Measurements from ENCODE around the gene XYLT1. TPM values are rescaled to one million over a fixed set of nuclear protein-coding genes. Genes with fewer than 3 reads are reported as not detected.

XYLT1 gene
- total and polyA plus RNA-seq, 2 of the 8 experiments (the other 6 are each of a cell fraction or from before 2014, with no cell fraction given) = 6.6 to 25.4 TPM

- TF ChIP-seq EP300 (IDR thresholded peaks at IDR 0.05; ENCODE audit: borderline replicate concordance in 1 of 2, low read depth in 2 of 2, low read length in 2 of 2) = no peak
- no peak for TF ChIP-seq HDAC6 (IDR thresholded peaks at IDR 0.05; ENCODE audit: low read depth, low read length)
Measured at GRCh38 chr16:17128791-17129190, 342.0 kb downstream of the XYLT1 start (continued).

Data from H1 (cell line).